GM23338 (cell line): ENCODE data around the gene YBX1. TPM values are rescaled to one million over a fixed set of nuclear protein-coding genes. Genes with fewer than 3 reads are reported as not detected.

ENCODE experiments used
- ATAC-seq: fragments of 200-7000 bp; cut with Tn5 transposase; 3 replicates; pipeline ENCODE4 v1.9.1; 2020
- DNase-seq: peaks from one replicate; pipeline ENCODE4 v3.0.0-alpha.2; 2015; ENCODE audit warnings: low spot score
- H2AFZ ChIP-seq: fragments of 200-600 bp; sonication (generic); 2 replicates; pipeline ENCODE4 v1.8.0; 2016; ENCODE audit warnings: antibody characterized with exemption, mild to moderate bottlenecking, moderate library complexity
- H3F3A ChIP-seq: fragments of 200-600 bp; sonication (generic); replicated peaks from 2 replicates; pipeline ENCODE4 v1.8.0; 2017; ENCODE audit warnings: antibody characterized with exemption, mixed run types, low read depth
- H3K27ac ChIP-seq: fragments of 200-600 bp; sonication (generic); 2 replicates; pipeline ENCODE4 v1.6.1; 2016; ENCODE audit warnings: low read depth
- H3K27me3 ChIP-seq: fragments of 200-600 bp; sonication (generic); 2 replicates; pipeline ENCODE4 v1.8.0; 2016; ENCODE audit warnings: mild to moderate bottlenecking, mixed run types, moderate library complexity; ENCODE audit not compliant: insufficient read depth
- H3K36me3 ChIP-seq: fragments of 200-600 bp; sonication (generic); 2 replicates; pipeline ENCODE4 v1.8.0; 2016; ENCODE audit warnings: mild to moderate bottlenecking; ENCODE audit not compliant: insufficient read depth
- H3K4me1 ChIP-seq: fragments of 200-600 bp; sonication (generic); 2 replicates; pipeline ENCODE4 v1.8.0; 2016; ENCODE audit warnings: mild to moderate bottlenecking, moderate library complexity; ENCODE audit not compliant: insufficient read depth
- H3K4me2 ChIP-seq: fragments of 200-600 bp; sonication (generic); 2 replicates; pipeline ENCODE4 v1.7.1; 2017; ENCODE audit warnings: mixed run types
- H3K4me3 ChIP-seq: fragments of 200-600 bp; sonication (generic); 2 replicates; pipeline ENCODE4 v1.6.1; 2016; ENCODE audit warnings: mixed run types
- H3K79me2 ChIP-seq: fragments of 200-600 bp; sonication (generic); replicated peaks from 2 replicates; pipeline ENCODE4 v1.8.0; 2017; ENCODE audit warnings: mild to moderate bottlenecking; ENCODE audit not compliant: insufficient read depth
- H3K9me2 ChIP-seq: fragments of 200-600 bp; sonication (generic); 2 replicates; pipeline ENCODE4 v1.8.0; 2017; ENCODE audit not compliant: insufficient read depth
- H4K20me1 ChIP-seq: fragments of 200-600 bp; sonication (generic); replicated peaks from 2 replicates; pipeline ENCODE4 v1.8.0; 2017; ENCODE audit warnings: mild to moderate bottlenecking; ENCODE audit not compliant: insufficient read depth
- H3K27ac Mint-ChIP-seq: 2 replicates; pipeline ENCODE4 v1.8.0; 2020; ENCODE audit warnings: inconsistent platforms, mild to moderate bottlenecking, moderate library complexity, mixed read lengths
- H3K27me3 Mint-ChIP-seq: 3 replicates; pipeline ENCODE4 v1.8.0; 2022; ENCODE audit warnings: low read depth, mild to moderate bottlenecking, moderate library complexity, mixed read lengths, inconsistent platforms; ENCODE audit not compliant: insufficient read depth, poor library complexity
- H3K36me3 Mint-ChIP-seq: 3 replicates; pipeline ENCODE4 v1.8.0; 2021; ENCODE audit warnings: low read depth, mild to moderate bottlenecking, inconsistent platforms, moderate library complexity, mixed read lengths
- H3K4me1 Mint-ChIP-seq: 3 replicates; pipeline ENCODE4 v1.8.0; 2020; ENCODE audit warnings: mild to moderate bottlenecking, inconsistent platforms, mixed read lengths
- H3K4me3 Mint-ChIP-seq: 3 replicates; pipeline ENCODE4 v1.8.0; 2021; ENCODE audit warnings: moderate library complexity, mild to moderate bottlenecking, inconsistent platforms, mixed read lengths
- H3K9me3 Mint-ChIP-seq: 3 replicates; pipeline ENCODE4 v1.8.0; 2020; ENCODE audit warnings: moderate library complexity, mild to moderate bottlenecking, inconsistent platforms, mixed read lengths
- CREB1 ChIP-seq: fragments of 250-450 bp; sonication (Bioruptor Pico); IDR thresholded peaks from 2 replicates; pipeline ENCODE4 v1.5.0; 2020; ENCODE audit warnings: low read depth, mild to moderate bottlenecking, moderate library complexity
- EZH2 ChIP-seq: fragments of 200-600 bp; sonication (generic); IDR thresholded peaks from one replicate; pipeline ENCODE4 v1.8.0; 2017; ENCODE audit warnings: antibody characterized with exemption, mild to moderate bottlenecking, low read depth; ENCODE audit not compliant: unreplicated experiment
- EZH2phosphoT487 ChIP-seq: fragments of 200-600 bp; sonication (generic); IDR thresholded peaks from one replicate; pipeline ENCODE4 v1.8.1; 2018; ENCODE audit warnings: antibody characterized with exemption; ENCODE audit not compliant: unreplicated experiment
- JUNB ChIP-seq: IDR thresholded peaks from one replicate; pipeline ENCODE4 v1.6.1; 2016; ENCODE audit warnings: antibody characterized with exemption; ENCODE audit not compliant: unreplicated experiment
- NANOG ChIP-seq: IDR thresholded peaks from 2 replicates; pipeline ENCODE4 v1.6.1; 2016; ENCODE audit warnings: antibody characterized with exemption, borderline replicate concordance
- POLR2AphosphoS5 ChIP-seq: IDR thresholded peaks from 2 replicates; pipeline ENCODE4 v1.6.1; 2016; ENCODE audit warnings: antibody characterized with exemption, low read depth
- STAT1 ChIP-seq: IDR thresholded peaks from one replicate; pipeline ENCODE4 v1.6.1; 2016; ENCODE audit warnings: antibody characterized with exemption; ENCODE audit not compliant: unreplicated experiment
- ZNF114 ChIP-seq: fragments of 250-450 bp; sonication (Bioruptor Pico); IDR thresholded peaks from 2 replicates; pipeline ENCODE4 v1.5.0; 2020; ENCODE audit warnings: mild to moderate bottlenecking, moderate library complexity
- ZNF331 ChIP-seq: fragments of 250-450 bp; sonication (Bioruptor Pico); IDR thresholded peaks from 2 replicates; pipeline ENCODE4 v1.5.0; 2020; ENCODE audit warnings: low read depth, mild to moderate bottlenecking, moderate library complexity
- polyA plus RNA-seq: library from polyadenylated mRNA; unstranded; fragments of >200 nt; fragmentation: Nextera tagmentation; extraction: Ambion mirVana; gene quantifications from 2 replicates; pipeline ENCODE4 v1.2.1, GENCODE V29; 2016
- total RNA-seq: library from RNA; depleted of rRNA; stranded (reverse); fragments of >200 nt; shearing (Covaris generic); gene quantifications from 2 replicates; pipeline ENCODE4 v1.2.3, GENCODE V29; 2014
- TF ChIP-seq, protein P1 (sequence below): IDR thresholded peaks from one replicate; pipeline ENCODE4 v1.6.1; 2018; ENCODE audit warnings: antibody characterized with exemption; ENCODE audit not compliant: unreplicated experiment
- TF ChIP-seq, protein P2 (sequence below): IDR thresholded peaks from 2 replicates; pipeline ENCODE4 v1.6.1; 2016; ENCODE audit warnings: antibody characterized with exemption
- TF ChIP-seq, protein P3 (sequence below), 2 experiments: fragments of 200-600 bp in 1 of 2; sonication (generic) in 1 of 2; conservative IDR thresholded peaks; 2 replicates each; pipeline versions ENCODE4 v1.5.1 to v1.6.1; 2016 to 2017; ENCODE audit warnings: antibody characterized with exemption in 2 of 2, low read depth in 2 of 2, mild to moderate bottlenecking in 2 of 2, moderate library complexity in 1 of 2
- TF ChIP-seq, protein P4 (sequence below): fragments of 250-450 bp; sonication (Bioruptor Pico); IDR thresholded peaks from 2 replicates; pipeline ENCODE4 v1.5.0; 2020; ENCODE audit warnings: mild to moderate bottlenecking, moderate library complexity

Gene YBX1
- total and polyA plus RNA-seq, 2 experiments from 2014 or later, result 1,282 to 1,441 TPM

DNA sequence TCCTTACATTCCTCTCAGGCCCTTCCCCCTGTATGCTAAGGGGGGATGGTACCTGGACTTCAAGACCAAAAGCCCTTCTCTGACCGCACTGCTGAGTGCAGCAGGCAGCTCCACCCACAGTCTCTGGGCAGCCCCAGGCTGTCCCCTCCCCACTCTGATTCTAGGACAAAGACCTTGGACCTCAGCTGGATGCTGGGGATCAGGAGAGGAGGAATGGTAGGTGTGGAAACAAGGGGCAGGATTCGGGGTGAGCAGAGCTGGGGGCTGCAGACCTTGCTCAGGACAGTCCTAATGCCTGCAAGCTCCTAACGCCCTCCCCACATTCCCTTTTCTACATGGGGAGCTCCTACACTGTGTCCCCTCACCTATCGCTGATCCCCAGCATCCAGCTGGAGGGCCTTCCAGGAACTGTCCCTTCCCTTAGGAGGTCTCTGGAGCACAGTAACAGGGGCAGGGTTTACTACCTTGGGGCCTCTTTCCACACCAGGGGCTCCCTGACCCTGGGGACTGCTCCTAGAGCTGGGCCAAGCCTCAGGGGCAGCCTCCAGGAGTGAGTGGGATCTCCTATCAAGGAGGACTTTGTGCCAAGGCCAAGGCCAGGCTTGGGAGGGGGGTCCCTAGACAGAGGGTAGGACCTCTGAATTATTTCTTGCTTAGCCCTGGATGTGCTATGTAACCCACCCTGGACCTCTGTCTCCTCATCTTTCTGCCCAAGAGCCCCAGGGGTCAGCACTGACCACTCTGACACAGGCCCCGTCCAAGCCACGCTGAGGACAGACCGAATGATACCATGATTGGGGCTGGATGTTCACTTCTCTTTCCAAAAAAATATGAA lies 52.2 kb downstream of the YBX1 start:
- Histone ChIP-seq H3K4me3 (no peak overlapping the region), H2AFZ (no peak overlapping the region)
- H3K9me3 Mint-ChIP-seq, result no peaks in the 10 kb centered on the region

More for the DNA sequence above, 52.2 kb downstream of the YBX1 start:
- no peak overlapping the region for H3K4me2 ChIP-seq
- no peaks in the 10 kb centered on the region for H3F3A ChIP-seq
- H3K79me2 ChIP-seq, result no peaks in the 10 kb centered on the region
- H3K9me2 ChIP-seq, result no peaks in the 10 kb centered on the region
- ATAC-seq (peak; percentile 34), DNase-seq (no peak)
- H3K4me1 ChIP-seq, result no peaks in the 10 kb centered on the region
- Mint-ChIP-seq H3K36me3 (peaks cover 2% of the 10 kb centered on the region; the same call in 1 of the 3 replicates), H3K27ac (no peak overlapping the region), H3K4me3 (no peak overlapping the region), H3K4me1 (peaks cover 17% of the 10 kb centered on the region), H3K27me3 (peaks cover 7% of the 10 kb centered on the region)
- TF ChIP-seq, protein P1, sequence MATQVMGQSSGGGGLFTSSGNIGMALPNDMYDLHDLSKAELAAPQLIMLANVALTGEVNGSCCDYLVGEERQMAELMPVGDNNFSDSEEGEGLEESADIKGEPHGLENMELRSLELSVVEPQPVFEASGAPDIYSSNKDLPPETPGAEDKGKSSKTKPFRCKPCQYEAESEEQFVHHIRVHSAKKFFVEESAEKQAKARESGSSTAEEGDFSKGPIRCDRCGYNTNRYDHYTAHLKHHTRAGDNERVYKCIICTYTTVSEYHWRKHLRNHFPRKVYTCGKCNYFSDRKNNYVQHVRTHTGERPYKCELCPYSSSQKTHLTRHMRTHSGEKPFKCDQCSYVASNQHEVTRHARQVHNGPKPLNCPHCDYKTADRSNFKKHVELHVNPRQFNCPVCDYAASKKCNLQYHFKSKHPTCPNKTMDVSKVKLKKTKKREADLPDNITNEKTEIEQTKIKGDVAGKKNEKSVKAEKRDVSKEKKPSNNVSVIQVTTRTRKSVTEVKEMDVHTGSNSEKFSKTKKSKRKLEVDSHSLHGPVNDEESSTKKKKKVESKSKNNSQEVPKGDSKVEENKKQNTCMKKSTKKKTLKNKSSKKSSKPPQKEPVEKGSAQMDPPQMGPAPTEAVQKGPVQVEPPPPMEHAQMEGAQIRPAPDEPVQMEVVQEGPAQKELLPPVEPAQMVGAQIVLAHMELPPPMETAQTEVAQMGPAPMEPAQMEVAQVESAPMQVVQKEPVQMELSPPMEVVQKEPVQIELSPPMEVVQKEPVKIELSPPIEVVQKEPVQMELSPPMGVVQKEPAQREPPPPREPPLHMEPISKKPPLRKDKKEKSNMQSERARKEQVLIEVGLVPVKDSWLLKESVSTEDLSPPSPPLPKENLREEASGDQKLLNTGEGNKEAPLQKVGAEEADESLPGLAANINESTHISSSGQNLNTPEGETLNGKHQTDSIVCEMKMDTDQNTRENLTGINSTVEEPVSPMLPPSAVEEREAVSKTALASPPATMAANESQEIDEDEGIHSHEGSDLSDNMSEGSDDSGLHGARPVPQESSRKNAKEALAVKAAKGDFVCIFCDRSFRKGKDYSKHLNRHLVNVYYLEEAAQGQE, result no peak
- TF ChIP-seq EZH2, result no peak
- TF ChIP-seq, protein P2, sequence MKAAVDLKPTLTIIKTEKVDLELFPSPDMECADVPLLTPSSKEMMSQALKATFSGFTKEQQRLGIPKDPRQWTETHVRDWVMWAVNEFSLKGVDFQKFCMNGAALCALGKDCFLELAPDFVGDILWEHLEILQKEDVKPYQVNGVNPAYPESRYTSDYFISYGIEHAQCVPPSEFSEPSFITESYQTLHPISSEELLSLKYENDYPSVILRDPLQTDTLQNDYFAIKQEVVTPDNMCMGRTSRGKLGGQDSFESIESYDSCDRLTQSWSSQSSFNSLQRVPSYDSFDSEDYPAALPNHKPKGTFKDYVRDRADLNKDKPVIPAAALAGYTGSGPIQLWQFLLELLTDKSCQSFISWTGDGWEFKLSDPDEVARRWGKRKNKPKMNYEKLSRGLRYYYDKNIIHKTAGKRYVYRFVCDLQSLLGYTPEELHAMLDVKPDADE, result no peak
- TF ChIP-seq NANOG, result no peak
- no peak for TF ChIP-seq EZH2phosphoT487
- TF ChIP-seq JUNB, result no peak
- no peak for TF ChIP-seq ZNF331 (CRISPR knock-in tag)
- TF ChIP-seq, protein P3, sequence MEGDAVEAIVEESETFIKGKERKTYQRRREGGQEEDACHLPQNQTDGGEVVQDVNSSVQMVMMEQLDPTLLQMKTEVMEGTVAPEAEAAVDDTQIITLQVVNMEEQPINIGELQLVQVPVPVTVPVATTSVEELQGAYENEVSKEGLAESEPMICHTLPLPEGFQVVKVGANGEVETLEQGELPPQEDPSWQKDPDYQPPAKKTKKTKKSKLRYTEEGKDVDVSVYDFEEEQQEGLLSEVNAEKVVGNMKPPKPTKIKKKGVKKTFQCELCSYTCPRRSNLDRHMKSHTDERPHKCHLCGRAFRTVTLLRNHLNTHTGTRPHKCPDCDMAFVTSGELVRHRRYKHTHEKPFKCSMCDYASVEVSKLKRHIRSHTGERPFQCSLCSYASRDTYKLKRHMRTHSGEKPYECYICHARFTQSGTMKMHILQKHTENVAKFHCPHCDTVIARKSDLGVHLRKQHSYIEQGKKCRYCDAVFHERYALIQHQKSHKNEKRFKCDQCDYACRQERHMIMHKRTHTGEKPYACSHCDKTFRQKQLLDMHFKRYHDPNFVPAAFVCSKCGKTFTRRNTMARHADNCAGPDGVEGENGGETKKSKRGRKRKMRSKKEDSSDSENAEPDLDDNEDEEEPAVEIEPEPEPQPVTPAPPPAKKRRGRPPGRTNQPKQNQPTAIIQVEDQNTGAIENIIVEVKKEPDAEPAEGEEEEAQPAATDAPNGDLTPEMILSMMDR (conservative IDR thresholded peaks at IDR 0.05; ENCODE audit: low read depth in 2 of 2), result no peak
- TF ChIP-seq CREB1 (CRISPR knock-in tag), result no peak
- no peak for TF ChIP-seq ZNF114 (CRISPR knock-in tag)
- no peak for TF ChIP-seq POLR2AphosphoS5
- no peak for TF ChIP-seq STAT1
- TF ChIP-seq, protein P4, sequence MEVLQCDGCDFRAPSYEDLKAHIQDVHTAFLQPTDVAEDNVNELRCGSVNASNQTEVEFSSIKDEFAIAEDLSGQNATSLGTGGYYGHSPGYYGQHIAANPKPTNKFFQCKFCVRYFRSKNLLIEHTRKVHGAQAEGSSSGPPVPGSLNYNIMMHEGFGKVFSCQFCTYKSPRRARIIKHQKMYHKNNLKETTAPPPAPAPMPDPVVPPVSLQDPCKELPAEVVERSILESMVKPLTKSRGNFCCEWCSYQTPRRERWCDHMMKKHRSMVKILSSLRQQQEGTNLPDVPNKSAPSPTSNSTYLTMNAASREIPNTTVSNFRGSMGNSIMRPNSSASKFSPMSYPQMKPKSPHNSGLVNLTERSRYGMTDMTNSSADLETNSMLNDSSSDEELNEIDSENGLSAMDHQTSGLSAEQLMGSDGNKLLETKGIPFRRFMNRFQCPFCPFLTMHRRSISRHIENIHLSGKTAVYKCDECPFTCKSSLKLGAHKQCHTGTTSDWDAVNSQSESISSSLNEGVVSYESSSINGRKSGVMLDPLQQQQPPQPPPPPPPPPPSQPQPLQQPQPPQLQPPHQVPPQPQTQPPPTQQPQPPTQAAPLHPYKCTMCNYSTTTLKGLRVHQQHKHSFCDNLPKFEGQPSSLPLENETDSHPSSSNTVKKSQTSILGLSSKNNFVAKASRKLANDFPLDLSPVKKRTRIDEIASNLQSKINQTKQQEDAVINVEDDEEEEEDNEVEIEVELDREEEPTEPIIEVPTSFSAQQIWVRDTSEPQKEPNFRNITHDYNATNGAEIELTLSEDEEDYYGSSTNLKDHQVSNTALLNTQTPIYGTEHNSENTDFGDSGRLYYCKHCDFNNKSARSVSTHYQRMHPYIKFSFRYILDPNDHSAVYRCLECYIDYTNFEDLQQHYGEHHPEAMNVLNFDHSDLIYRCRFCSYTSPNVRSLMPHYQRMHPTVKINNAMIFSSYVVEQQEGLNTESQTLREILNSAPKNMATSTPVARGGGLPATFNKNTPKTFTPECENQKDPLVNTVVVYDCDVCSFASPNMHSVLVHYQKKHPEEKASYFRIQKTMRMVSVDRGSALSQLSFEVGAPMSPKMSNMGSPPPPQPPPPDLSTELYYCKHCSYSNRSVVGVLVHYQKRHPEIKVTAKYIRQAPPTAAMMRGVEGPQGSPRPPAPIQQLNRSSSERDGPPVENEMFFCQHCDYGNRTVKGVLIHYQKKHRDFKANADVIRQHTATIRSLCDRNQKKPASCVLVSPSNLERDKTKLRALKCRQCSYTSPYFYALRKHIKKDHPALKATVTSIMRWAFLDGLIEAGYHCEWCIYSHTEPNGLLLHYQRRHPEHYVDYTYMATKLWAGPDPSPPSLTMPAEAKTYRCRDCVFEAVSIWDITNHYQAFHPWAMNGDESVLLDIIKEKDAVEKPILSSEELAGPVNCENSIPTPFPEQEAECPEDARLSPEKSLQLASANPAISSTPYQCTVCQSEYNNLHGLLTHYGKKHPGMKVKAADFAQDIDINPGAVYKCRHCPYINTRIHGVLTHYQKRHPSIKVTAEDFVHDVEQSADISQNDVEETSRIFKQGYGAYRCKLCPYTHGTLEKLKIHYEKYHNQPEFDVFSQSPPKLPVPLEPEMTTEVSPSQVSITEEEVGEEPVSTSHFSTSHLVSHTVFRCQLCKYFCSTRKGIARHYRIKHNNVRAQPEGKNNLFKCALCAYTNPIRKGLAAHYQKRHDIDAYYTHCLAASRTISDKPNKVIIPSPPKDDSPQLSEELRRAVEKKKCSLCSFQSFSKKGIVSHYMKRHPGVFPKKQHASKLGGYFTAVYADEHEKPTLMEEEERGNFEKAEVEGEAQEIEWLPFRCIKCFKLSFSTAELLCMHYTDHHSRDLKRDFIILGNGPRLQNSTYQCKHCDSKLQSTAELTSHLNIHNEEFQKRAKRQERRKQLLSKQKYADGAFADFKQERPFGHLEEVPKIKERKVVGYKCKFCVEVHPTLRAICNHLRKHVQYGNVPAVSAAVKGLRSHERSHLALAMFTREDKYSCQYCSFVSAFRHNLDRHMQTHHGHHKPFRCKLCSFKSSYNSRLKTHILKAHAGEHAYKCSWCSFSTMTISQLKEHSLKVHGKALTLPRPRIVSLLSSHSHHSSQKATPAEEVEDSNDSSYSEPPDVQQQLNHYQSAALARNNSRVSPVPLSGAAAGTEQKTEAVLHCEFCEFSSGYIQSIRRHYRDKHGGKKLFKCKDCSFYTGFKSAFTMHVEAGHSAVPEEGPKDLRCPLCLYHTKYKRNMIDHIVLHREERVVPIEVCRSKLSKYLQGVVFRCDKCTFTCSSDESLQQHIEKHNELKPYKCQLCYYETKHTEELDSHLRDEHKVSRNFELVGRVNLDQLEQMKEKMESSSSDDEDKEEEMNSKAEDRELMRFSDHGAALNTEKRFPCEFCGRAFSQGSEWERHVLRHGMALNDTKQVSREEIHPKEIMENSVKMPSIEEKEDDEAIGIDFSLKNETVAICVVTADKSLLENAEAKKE (CRISPR knock-in tag), result no peak
- no peaks in the 10 kb centered on the region for H4K20me1 ChIP-seq
- H3K27me3 ChIP-seq, result no peaks in the 10 kb centered on the region
- H3K36me3 ChIP-seq, result no peaks in the 10 kb centered on the region
- H3K27ac ChIP-seq, result no peak overlapping the region
